HCT116 (cell line): ENCODE results near the gene PIP5KL1. TPM values are rescaled to one million over a fixed set of nuclear protein-coding genes. Genes with fewer than 3 reads are reported as not detected.
A peak's percentile ranks its signal among the peaks of the same experiment; 100 is the strongest.

Experiments
- ATAC-seq: fragments of 200-7000 bp; cut with Tn5 transposase; 2 replicates; pipeline ENCODE4 v1.9.1; 2020; ENCODE audit warnings: mild to moderate bottlenecking, moderate library complexity
- BruUV-seq: library from RNA; stranded (reverse); fragments of 400-500 nt; replicated peaks from 2 replicates; lab custom pipeline; 2021; lab: Mats Ljungman, UMichigan
- CTCF ChIA-PET: fragments of 300-600 bp; sonication (Branson Sonifier 250); formaldehyde crosslinking; loops from one replicate; lab custom pipeline; 2021; ENCODE audit warnings: antibody characterized with exemption; lab: Charles Lee
- POLR2A ChIA-PET: fragments of 300-600, 350-600 bp; sonication (Branson Sonifier 250); formaldehyde crosslinking; loops from one replicate; lab custom pipeline; 2021; ENCODE audit warnings: antibody characterized with exemption; lab: Charles Lee
- RAD21 ChIA-PET, 2 experiments: fragments of 300-600 bp; sonication (Branson Sonifier 250); formaldehyde crosslinking; loops; one replicate each; lab custom pipeline; 2023; ENCODE audit warnings: low total read pairs in 2 of 2; ENCODE audit not compliant: uncharacterized antibody in 2 of 2, unreplicated experiment in 2 of 2, low non-redundant PET in 1 of 2; lab: Charles Lee
- DNase-seq: peaks from one replicate; pipeline ENCODE4 v3.0.0-alpha.2; 2010; ENCODE audit warnings: low read depth, low spot score
- H2AFZ ChIP-seq: fragments of 200-600 bp; shearing (Covaris generic), sonication (generic); 2 replicates; pipeline ENCODE4 v1.6.1; 2017; ENCODE audit warnings: low read depth, mixed run types, mixed read lengths, antibody characterized with exemption, low read length; ENCODE audit not compliant: poor library complexity, severe bottlenecking
- H3K27ac ChIP-seq: 2 replicates; pipeline ENCODE4 v1.5.1; 2012; ENCODE audit warnings: low read depth, low read length
- H3K27me3 ChIP-seq: fragments of 200-600 bp; sonication (generic); 2 replicates; pipeline ENCODE4 v1.6.1; 2016; ENCODE audit warnings: mixed run types, low read length, mixed read lengths; ENCODE audit not compliant: insufficient read depth
- H3K36me3 ChIP-seq, 2 experiments: fragments of 200-500 bp in 1 of 2; fragments of 200-600 bp in 1 of 2; sonication (Bioruptor generic) in 1 of 2; sonication (generic) in 1 of 2; 2 replicates each; pipeline versions ENCODE4 v1.5.1 to v1.6.1; 2014 to 2016; ENCODE audit warnings: low read length in 2 of 2, inconsistent platforms in 1 of 2, mixed read lengths in 1 of 2, mixed run types in 1 of 2; ENCODE audit not compliant: insufficient read depth in 2 of 2, control insufficient read depth in 1 of 2
- H3K4me1 ChIP-seq, 2 experiments: fragments of 200-600 bp in 1 of 2; sonication (generic) in 1 of 2; 2 replicates each; pipeline versions ENCODE4 v1.5.1 to v1.6.1; 2012 to 2017; ENCODE audit warnings: low read length in 2 of 2, inconsistent platforms in 1 of 2, mild to moderate bottlenecking in 1 of 2, mixed read lengths in 1 of 2, mixed run types in 1 of 2, moderate library complexity in 1 of 2; ENCODE audit not compliant: insufficient read depth in 2 of 2, control insufficient read depth in 1 of 2
- H3K4me2 ChIP-seq: fragments of 200-600 bp; sonication (generic); 2 replicates; pipeline ENCODE4 v1.6.1; 2017; ENCODE audit warnings: mixed run types, low read length, mixed read lengths
- H3K4me3 ChIP-seq, 2 experiments: fragments of 200-600 bp in 1 of 2; sonication (generic) in 1 of 2; replicated peaks in 1 of 2; 2 replicates each; pipeline ENCODE4 v1.5.1; 2011 to 2016; ENCODE audit warnings: low read length in 2 of 2, control low read depth in 1 of 2, low read depth in 1 of 2, mild to moderate bottlenecking in 1 of 2, mixed read lengths in 1 of 2, mixed run types in 1 of 2
- H3K79me2 ChIP-seq: fragments of 200-600 bp; sonication (generic); 2 replicates; pipeline ENCODE4 v1.6.1; 2017; ENCODE audit warnings: mild to moderate bottlenecking, mixed run types, low read length, moderate library complexity, mixed read lengths; ENCODE audit not compliant: insufficient read depth
- H3K9ac ChIP-seq: fragments of 200-600 bp; sonication (generic); 2 replicates; pipeline ENCODE4 v1.6.1; 2016; ENCODE audit warnings: low read length, mixed read lengths
- H3K9me2 ChIP-seq: fragments of 200-600 bp; sonication (generic), shearing (Covaris generic); 2 replicates; pipeline ENCODE4 v1.6.1; 2017; ENCODE audit warnings: mixed run types, mild to moderate bottlenecking, moderate library complexity; ENCODE audit not compliant: insufficient read depth
- H3K9me3 ChIP-seq, 2 experiments: fragments of 200-500 bp in 1 of 2; fragments of 200-600 bp in 1 of 2; sonication (Bioruptor generic) in 1 of 2; sonication (generic) in 1 of 2; 2 replicates each; pipeline ENCODE4 v1.6.1; 2014 to 2017; ENCODE audit warnings: low read length in 2 of 2, mixed read lengths in 2 of 2, inconsistent platforms in 1 of 2, low read depth in 1 of 2, mild to moderate bottlenecking in 1 of 2, mixed run types in 1 of 2, moderate library complexity in 1 of 2; ENCODE audit not compliant: control insufficient read depth in 1 of 2, insufficient read depth in 1 of 2
- H4K20me1 ChIP-seq: fragments of 200-600 bp; sonication (generic), shearing (Covaris generic); 2 replicates; pipeline ENCODE4 v1.6.1; 2017; ENCODE audit warnings: mixed run types, mild to moderate bottlenecking, moderate library complexity; ENCODE audit not compliant: insufficient read depth
- CTCF ChIP-seq, 3 experiments: fragments of 200-600 bp in 1 of 3; sonication (generic) in 1 of 3; IDR thresholded peaks in 2 of 3; conservative IDR thresholded peaks in 1 of 3; 2 replicates each; pipeline ENCODE4 v1.5.1; 2012 to 2017; ENCODE audit warnings: low read depth in 2 of 3, low read length in 2 of 3, antibody characterized with exemption in 1 of 3, borderline replicate concordance in 1 of 3, control low read depth in 1 of 3, mild to moderate bottlenecking in 1 of 3, mixed read lengths in 1 of 3, mixed run types in 1 of 3, moderate library complexity in 1 of 3; ENCODE audit not compliant: insufficient read depth in 1 of 3
- POLR2AphosphoS5 ChIP-seq: IDR thresholded peaks from 2 replicates; pipeline ENCODE4 v1.6.1; 2011; ENCODE audit warnings: mild to moderate bottlenecking, low read depth, low read length, moderate library complexity
- SIN3A ChIP-seq: IDR thresholded peaks from 2 replicates; pipeline ENCODE4 v1.6.1; 2012; ENCODE audit warnings: low read depth
- TCF7L2 ChIP-seq: IDR thresholded peaks from 2 replicates; pipeline ENCODE4 v1.7.0; 2011; ENCODE audit warnings: borderline replicate concordance, inconsistent platforms; ENCODE audit not compliant: insufficient read depth, insufficient read length; ENCODE audit errors: extremely low read depth
- ZBTB33 ChIP-seq: IDR thresholded peaks from 2 replicates; pipeline ENCODE4 v1.6.1; 2011; ENCODE audit warnings: mild to moderate bottlenecking, low read length, moderate library complexity; ENCODE audit not compliant: insufficient replicate concordance; ENCODE audit errors: extremely low read depth
- intact Hi-C: fragments of 100-400 bp; cut with micrococcal nuclease; formaldehyde crosslinking; loops from 2 replicates; pipeline ENCODE4 v1.10.0; 2022
- total RNA-seq: library from RNA; stranded (reverse); gene quantifications from one replicate; pipeline ENCODE4 v1.2.1, GENCODE V29; 2021; ENCODE audit not compliant: unreplicated experiment

PIP5KL1 gene
- total RNA-seq, 1 experiment from 2014 or later, result 37.6 TPM

- no peak for TF ChIP-seq CTCF (IDR thresholded peaks at IDR 0.05 in 2 of 3, conservative IDR thresholded peaks at IDR 0.05 in 1 of 3; ENCODE audit: borderline replicate concordance in 1 of 3, insufficient read depth in 1 of 3, low read depth in 2 of 3, low read length in 2 of 3)
- TF ChIP-seq, all 23 proteins: peak for 0
Observed at GRCh38 chr9:127920794-127921193, 9.8 kb downstream of the PIP5KL1 start (continued).

GRCh38 chr9:127919253-127919815, 11.2 kb downstream of the PIP5KL1 start:
- peak; percentile 70; the same call in 1 of the 2 replicates for TF ChIP-seq POLR2AphosphoS5
- no peak for TF ChIP-seq SIN3A
- TF ChIP-seq TCF7L2, result peak; percentile 58
- peak; percentile 59 for TF ChIP-seq ZBTB33
- peak overlapping the region in 1 of 2 experiments; percentile 37; a peak in 2 of 4 replicates for H3K4me3 ChIP-seq
- intact Hi-C loops, result loop anchor here (2.0 to 5.0 kb wide), 3 partner anchors 117 to 357 kb away; partner anchors contain the start of genes CDK9 and FPGS
- H3K79me2 ChIP-seq, result peaks cover 16% of the 10 kb centered on the region
- H2AFZ ChIP-seq, result no peak overlapping the region
- H3K27me3 ChIP-seq, result no peaks in the 10 kb centered on the region
- H3K4me2 ChIP-seq, result peak overlapping the region; percentile 79
- no peaks in the 10 kb centered on the region for H4K20me1 ChIP-seq
- no TSS peak for BruUV-seq
- POLR2A ChIA-PET, result interaction anchor here (0.6 to 1.8 kb wide), 10 partner anchors 9 to 357 kb away, joined by 3 to 6 read pairs (median 4); partner anchors contain the start of genes PIP5KL1, SLC25A25 and TOR2A
- CTCF ChIA-PET, result interaction anchor here (0.8 to 3.0 kb wide), 7 partner anchors 115 to 414 kb away, joined by 3 to 14 read pairs (median 3); partner anchors contain the start of gene TOR2A
- RAD21 ChIA-PET, result interaction anchor here in 1 of 2 experiments (0.7 to 0.9 kb wide), 2 partner anchors 10 to 185 kb away, joined by 3 to 4 read pairs; partner anchors contain the start of gene TOR2A
- ATAC-seq, result peak; percentile 60
- DNase-seq, result peak; percentile 99
- H3K9ac ChIP-seq, result peak overlapping the region; percentile 68
- peaks cover 0 to 7% of the 10 kb centered on the region in 2 experiments; a peak in 2 of 4 replicates for H3K36me3 ChIP-seq
- H3K27ac ChIP-seq, result peak overlapping the region; percentile 96
- no peaks in the 10 kb centered on the region for H3K9me2 ChIP-seq
- peaks cover 58 to 88% of the 10 kb centered on the region in 2 experiments for H3K4me1 ChIP-seq
- H3K9me3 ChIP-seq, result no peaks in the 10 kb centered on the region
